A549 treated with RU486 at 1 μM for 4 hours (cell line): ENCODE data around the gene SMARCC2. TPM values are rescaled to one million over a fixed set of nuclear protein-coding genes. Genes with fewer than 3 reads are reported as not detected.

Experiments used
- total RNA-seq: library from RNA; stranded (reverse); fragments of 200-300 nt; extraction: Qiagen RNA extraction; gene quantifications from 5 replicates; pipeline ENCODE4 v1.2.3, GENCODE V29; 2022; ENCODE audit warnings: low read depth

Gene SMARCC2
- 30.7 to 37.5 TPM (median 36.2 TPM) in 5 replicates for total RNA-seq

GRCh38 chr12:56189099-56189917, at the start of gene SMARCC2:
SMARCC2 (minus strand) TSS chr12:56189483; CDS start chr12:56189461, 22 bp downstream.

DNA sequence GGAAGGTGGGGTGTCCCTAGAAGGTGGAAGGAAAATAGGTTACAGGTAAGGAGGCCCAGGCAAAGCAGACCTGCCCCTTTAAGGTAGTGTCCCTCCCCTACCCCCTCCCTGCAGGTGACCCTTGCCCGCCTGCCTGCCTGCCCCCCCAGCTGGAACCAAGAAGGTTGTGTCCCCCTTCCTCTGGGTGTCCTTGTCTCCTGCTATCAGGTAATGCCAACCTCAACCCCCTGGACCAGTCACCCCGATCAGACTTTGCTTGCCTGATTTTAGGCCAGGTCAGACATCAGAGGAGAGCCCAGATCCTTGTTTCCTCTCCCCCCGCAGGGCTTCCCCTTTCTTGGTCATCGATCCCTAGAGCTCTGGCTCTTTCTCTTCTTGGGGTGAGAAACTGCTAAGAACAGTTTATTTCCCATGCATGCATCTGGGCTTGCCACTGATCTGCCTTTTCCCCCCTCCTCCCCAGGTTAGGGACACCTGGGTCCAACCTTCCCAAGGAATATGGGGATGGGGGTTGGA, 40.7 kb upstream of the SMARCC2 start, which contains the start of gene SLC39A5:
SLC39A5 (plus strand) TSS at position 136 of the 516 bp plus-strand sequence. CDS start 1,224 bp downstream, outside the sequence.

DNA sequence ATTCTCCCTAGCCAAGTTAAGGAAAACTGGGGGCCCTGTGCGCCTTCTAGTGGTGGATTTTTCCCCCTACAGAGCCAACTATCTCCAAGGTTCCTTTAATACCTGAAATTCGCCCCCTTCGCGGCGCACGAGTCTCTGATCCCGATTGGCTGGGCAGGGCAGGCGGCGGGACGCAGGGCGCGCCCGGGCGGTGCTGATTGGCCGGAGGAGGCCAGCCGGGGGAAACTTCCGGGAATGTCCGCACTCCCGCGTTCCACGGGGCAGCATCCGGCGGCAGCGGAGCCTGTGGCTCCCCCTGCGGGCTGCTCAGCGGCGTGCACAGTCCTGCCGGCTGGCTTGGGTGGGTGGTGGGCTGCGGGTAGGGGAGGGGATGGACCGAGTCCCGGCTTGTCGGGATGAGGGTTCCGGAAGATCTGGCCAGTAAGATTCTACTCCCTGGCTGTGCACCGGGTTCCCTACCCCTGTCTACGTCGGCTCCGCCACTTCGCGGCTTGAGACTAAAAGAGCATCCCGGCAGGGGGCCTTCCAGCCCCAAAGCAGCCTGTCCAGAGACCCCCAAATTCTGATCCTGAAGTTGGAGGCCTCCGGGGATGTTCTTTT, 34.9 kb upstream of the SMARCC2 start, which contains the start of gene NABP2:
NABP2 (plus strand) TSS at position 241 of the 600 bp plus-strand sequence. CDS start 515 bp downstream, outside the sequence.

GRCh38 chr12:56221757-56222530, 32.7 kb upstream of the SMARCC2 start, which contains the start of gene RNF41:
RNF41 (minus strand) TSS chr12:56221922; CDS start chr12:56214047, 7,875 bp downstream.

GRCh38 chr12:56158029-56158925, 31.0 kb downstream of the SMARCC2 start, which contains the start of gene MYL6:
MYL6 (plus strand) TSS chr12:56158359; CDS start chr12:56158402, 43 bp downstream.

GRCh38 chr12:56152132-56152755, 37.0 kb downstream of the SMARCC2 start, which contains the start of gene MYL6B:
MYL6B (plus strand) TSS chr12:56152587; CDS start chr12:56153919, 1,332 bp downstream.

DNA sequence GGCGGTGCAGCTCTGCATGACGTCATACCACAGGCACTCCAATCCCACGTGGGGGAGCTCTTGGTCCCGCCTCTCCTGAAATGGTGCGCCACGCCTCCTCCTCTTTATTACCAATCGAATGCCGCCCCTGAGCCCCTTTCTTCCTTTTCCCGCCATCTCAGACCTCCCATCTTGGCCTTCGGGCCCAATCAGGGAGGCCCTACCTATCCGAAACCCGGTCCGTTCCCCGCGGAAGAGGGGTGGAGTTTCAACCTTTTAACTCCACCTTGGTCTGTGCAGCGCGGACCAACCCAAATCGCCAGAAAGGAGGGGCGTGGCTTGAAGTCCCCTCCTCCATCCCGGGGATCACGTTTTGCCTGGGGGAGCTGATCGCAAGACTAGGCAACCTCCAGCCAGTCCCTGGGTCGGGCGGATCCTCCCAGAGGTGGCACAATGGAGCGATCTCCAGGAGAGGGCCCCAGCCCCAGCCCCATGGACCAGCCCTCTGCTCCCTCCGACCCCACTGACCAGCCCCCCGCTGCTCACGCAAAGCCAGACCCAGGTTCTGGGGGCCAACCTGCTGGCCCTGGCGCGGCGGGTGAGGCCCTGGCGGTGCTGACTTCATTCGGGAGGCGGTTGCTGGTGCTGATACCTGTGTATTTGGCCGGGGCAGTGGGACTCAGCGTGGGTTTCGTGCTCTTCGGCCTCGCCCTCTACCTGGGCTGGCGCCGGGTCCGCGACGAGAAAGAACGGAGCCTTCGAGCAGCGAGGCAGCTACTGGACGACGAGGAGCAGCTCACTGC, 61.2 kb downstream of the SMARCC2 start, which contains the start of gene ESYT1:
ESYT1 (plus strand) TSS at position 380 of the 782 bp plus-strand sequence; CDS start at position 433, 53 bp downstream.

DNA sequence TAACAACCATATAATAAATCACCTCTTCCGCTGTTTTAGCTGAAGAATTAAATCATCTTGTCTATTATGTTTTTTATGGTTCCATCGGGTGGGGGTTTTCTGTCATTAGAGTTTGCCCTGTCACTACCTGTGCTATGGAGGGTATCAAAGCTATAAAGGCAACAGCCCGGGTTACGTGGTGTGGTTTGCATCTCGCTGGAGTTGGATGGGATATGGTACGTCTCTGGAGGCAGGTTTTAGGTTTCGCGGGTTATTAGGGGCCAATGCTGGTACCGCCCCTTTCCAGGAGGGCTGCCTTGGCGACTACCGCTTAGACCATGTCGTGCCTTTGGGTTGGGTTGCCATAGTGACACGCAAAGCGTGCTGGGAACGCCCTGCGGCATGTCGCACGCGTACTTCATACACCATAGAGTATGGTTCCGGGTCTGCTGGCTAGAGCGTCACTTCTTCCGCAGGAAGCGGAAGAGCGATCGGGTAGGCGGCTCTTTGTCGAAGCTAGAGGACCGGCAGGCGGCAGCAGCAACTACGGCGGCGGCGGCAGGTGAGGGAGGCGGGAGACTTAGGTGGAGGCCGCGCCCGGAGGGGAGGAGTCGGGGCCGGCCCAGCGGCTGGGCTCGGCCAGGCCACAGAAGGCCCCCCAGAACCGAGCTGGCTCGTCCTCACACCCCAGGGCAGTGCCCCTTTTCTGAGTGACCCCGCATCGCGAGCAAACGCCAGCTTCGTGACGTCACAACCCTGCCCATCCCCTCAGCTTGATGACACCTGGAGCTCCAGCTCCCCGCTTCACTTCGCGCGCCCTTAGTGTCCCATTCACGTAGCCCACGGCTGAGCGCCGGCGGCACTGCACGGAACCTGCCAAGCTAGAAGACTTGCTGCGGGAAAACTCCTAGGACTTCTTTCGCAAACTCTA, 71.2 kb downstream of the SMARCC2 start, which contains the start of gene ZC3H10:
ZC3H10 (plus strand) TSS at position 489 of the 910 bp plus-strand sequence. CDS start 2,297 bp downstream, outside the sequence.

DNA sequence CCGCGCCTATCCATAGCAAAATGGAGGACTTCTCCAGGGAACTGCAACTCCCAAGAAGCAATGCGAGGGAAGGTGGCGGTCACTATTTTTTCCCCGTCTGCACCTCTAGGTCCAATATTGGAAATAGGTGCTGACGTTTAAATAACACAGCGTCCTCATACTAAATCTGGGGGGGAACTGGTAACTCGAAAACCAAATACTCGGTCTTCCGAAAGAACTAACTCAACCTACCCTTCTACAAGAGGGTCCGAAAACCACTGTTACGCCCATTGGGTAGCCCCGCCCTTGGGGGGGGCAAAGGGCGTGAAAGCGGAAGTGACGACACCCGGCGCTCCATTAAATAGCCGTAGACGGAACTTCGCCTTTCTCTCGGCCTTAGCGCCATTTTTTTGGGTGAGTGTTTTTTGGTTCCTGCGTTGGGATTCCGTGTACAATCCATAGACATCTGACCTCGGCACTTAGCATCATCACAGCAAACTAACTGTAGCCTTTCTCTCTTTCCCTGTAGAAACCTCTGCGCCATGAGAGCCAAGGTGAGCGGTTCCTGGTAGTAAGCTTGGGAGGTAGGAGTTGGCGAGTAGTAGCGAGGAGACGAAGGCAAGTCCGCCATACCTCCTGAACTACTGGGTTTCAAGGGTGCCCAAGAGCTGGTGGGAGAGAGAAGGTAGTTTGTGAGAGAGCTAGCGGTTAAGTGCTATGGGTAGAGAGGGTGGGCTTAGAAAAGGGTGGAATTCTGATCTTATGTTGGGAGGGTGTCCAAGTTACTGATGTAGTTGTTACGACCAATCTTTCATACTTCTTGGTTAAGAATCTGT, 72.8 kb downstream of the SMARCC2 start, which contains the start of gene RPL41:
RPL41 (plus strand) TSS at position 367 of the 815 bp plus-strand sequence.

Other genes with a start within 250 kb of the SMARCC2 start
- gene PMEL, start 223.4 kb downstream of the SMARCC2 start, total RNA-seq = 0.75 to 1.4 TPM (median 0.87 TPM) in 5 replicates
- gene CDK2, start 222.7 kb downstream of the SMARCC2 start, total RNA-seq = 55.0 to 59.1 TPM (median 57.1 TPM) in 5 replicates
- 23.6 to 34.7 TPM (median 34.3 TPM) in 5 replicates for gene RAB5B, start 215.4 kb downstream of the SMARCC2 start, total RNA-seq
- gene SUOX, start 192.2 kb downstream of the SMARCC2 start, total RNA-seq = 7.0 to 9.4 TPM (median 8.1 TPM) in 5 replicates
- gene IKZF4, start 168.4 kb downstream of the SMARCC2 start, total RNA-seq = 1.8 to 3.4 TPM (median 2.4 TPM) in 5 replicates
- gene RPS26, start 147.6 kb downstream of the SMARCC2 start, total RNA-seq = 641 to 1,011 TPM (median 739 TPM) in 5 replicates
- 1.1 to 2.8 TPM (median 1.7 TPM) in 5 replicates for gene ERBB3, start 109.3 kb downstream of the SMARCC2 start, total RNA-seq
- gene PA2G4, start 84.9 kb downstream of the SMARCC2 start, total RNA-seq = 293 to 379 TPM (median 323 TPM) in 5 replicates
- gene RPL41, start 72.8 kb downstream of the SMARCC2 start, total RNA-seq = 5,266 to 6,618 TPM (median 5,546 TPM) in 5 replicates
- 2.4 to 3.7 TPM (median 2.8 TPM) in 5 replicates for gene ZC3H10, start 71.2 kb downstream of the SMARCC2 start, total RNA-seq
- gene ESYT1, start 61.2 kb downstream of the SMARCC2 start, total RNA-seq = 59.0 to 74.9 TPM (median 65.7 TPM) in 5 replicates
- 71.8 to 84.7 TPM (median 75.8 TPM) in 5 replicates for gene MYL6B, start 36.9 kb downstream of the SMARCC2 start, total RNA-seq
- 2,092 to 2,946 TPM (median 2,208 TPM) in 5 replicates for gene MYL6, start 31.1 kb downstream of the SMARCC2 start, total RNA-seq
- 20.2 to 25.5 TPM (median 24.6 TPM) in 5 replicates for gene RNF41, start 32.4 kb upstream of the SMARCC2 start, total RNA-seq
- gene NABP2, start 34.9 kb upstream of the SMARCC2 start, total RNA-seq = 58.0 to 66.9 TPM (median 62.4 TPM) in 5 replicates
- gene SLC39A5, start 40.6 kb upstream of the SMARCC2 start, total RNA-seq = not detected in 5 replicates
- gene ANKRD52, start 68.9 kb upstream of the SMARCC2 start, total RNA-seq = 36.4 to 49.1 TPM (median 44.3 TPM) in 5 replicates
- 16.4 to 20.6 TPM (median 19.3 TPM) in 5 replicates for gene COQ10A, start 77.5 kb upstream of the SMARCC2 start, total RNA-seq
- 152 to 175 TPM (median 157 TPM) in 5 replicates for gene CS, start 110.8 kb upstream of the SMARCC2 start, total RNA-seq
- 117 to 168 TPM (median 137 TPM) in 5 replicates for gene CNPY2, start 126.5 kb upstream of the SMARCC2 start, total RNA-seq
- gene PAN2, start 144.5 kb upstream of the SMARCC2 start, total RNA-seq = 11.9 to 16.2 TPM (median 14.3 TPM) in 5 replicates
- 0.42 to 0.74 TPM (median 0.59 TPM) in 5 replicates for gene IL23A, start 149.4 kb upstream of the SMARCC2 start, total RNA-seq
- gene STAT2, start 170.6 kb upstream of the SMARCC2 start, total RNA-seq = 10.6 to 11.7 TPM (median 11.3 TPM) in 5 replicates
- gene APOF, start 173.4 kb upstream of the SMARCC2 start, total RNA-seq = not detected in 5 replicates